Peyer's patch (tissue), 4 donors: ENCODE results near the gene SPATA18.

Experiments used
- POLR2A ChIP-seq, 2 donors: fragments of 450-650 bp; IDR thresholded peaks; one replicate each; pipeline ENCODE4 v1.5.1; 2017; ENCODE audit warnings: antibody characterized with exemption in 2 of 2, mild to moderate bottlenecking in 2 of 2, moderate library complexity in 2 of 2
- TF ChIP-seq, protein P1 (sequence below), 6 experiments: fragments of 450-650 bp in 4 of 6; fragments of 200-600 bp in 2 of 6; sonication (generic) in 1 of 6; IDR thresholded peaks; one replicate each; pipeline ENCODE4 v1.5.1; 2017 to 2019; ENCODE audit warnings: antibody characterized with exemption in 6 of 6, mild to moderate bottlenecking in 3 of 6, moderate library complexity in 1 of 6

DNA sequence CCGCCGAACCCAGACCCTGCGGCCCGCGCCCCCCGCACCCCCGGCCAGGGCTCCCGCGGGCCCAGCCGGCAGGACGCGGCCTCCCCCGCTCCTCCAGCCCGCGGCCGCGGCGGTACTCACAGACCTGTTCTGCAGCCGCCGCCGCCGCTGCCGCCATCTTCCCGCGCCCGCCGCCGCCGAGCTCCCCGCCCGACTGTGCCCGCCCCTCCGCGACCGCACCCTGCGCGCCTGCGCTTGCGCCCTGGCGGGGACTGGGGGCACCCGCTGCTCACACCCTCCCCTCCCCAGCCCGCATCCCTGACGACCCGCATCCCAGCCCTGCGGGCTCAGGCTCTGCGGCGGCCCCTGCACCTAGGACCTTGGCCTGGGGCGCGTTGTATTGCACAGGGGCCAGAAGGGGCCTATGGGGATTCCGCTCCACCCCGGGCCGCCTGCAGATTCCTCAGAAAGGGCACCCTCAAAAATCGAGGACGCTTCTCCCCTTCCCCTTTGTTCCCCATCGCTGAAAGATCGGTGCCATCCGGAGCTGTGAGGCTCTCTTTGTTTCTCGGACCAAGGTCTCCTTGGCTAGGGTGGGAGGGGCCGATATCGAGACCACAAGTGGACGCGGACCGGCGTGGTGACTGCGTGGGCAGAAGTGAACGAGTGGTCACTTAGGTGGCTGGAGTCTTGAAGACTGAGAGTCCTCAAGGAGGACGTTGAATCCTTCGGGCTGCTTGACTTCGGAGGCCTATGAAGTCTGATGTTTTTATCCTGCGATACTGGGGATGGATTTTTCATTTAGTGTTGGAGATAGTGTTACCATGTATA is 12.8 kb upstream of the SPATA18 start, which contains the start of gene SGCB:
- TF ChIP-seq, protein P1, sequence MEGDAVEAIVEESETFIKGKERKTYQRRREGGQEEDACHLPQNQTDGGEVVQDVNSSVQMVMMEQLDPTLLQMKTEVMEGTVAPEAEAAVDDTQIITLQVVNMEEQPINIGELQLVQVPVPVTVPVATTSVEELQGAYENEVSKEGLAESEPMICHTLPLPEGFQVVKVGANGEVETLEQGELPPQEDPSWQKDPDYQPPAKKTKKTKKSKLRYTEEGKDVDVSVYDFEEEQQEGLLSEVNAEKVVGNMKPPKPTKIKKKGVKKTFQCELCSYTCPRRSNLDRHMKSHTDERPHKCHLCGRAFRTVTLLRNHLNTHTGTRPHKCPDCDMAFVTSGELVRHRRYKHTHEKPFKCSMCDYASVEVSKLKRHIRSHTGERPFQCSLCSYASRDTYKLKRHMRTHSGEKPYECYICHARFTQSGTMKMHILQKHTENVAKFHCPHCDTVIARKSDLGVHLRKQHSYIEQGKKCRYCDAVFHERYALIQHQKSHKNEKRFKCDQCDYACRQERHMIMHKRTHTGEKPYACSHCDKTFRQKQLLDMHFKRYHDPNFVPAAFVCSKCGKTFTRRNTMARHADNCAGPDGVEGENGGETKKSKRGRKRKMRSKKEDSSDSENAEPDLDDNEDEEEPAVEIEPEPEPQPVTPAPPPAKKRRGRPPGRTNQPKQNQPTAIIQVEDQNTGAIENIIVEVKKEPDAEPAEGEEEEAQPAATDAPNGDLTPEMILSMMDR (IDR thresholded peaks at IDR 0.05): peak in 1 of 6 experiments; percentile 20
- TF ChIP-seq POLR2A (IDR thresholded peaks at IDR 0.05): no peak
